ENCODE measurements around the gene DCST1. TPM values are rescaled to one million over a fixed set of nuclear protein-coding genes. Genes with fewer than 3 reads are reported as not detected.

Gene DCST1
- total and polyA plus RNA-seq, 2 of the 13 experiments (the other 11 are each of a cell fraction or from before 2014, with no cell fraction given), result 0.04 TPM; not detected in 1

- peak; percentile 82 for TF ChIP-seq ARID4A (CRISPR knock-in tag; IDR thresholded peaks at IDR 0.05; ENCODE audit: borderline replicate concordance)
- no peak for TF ChIP-seq HNF1A (IDR thresholded peaks at IDR 0.05; ENCODE audit: low read depth)
- peak; percentile 38; the same call in 1 of the 2 replicates for TF ChIP-seq HNF1A (CRISPR knock-in tag; IDR thresholded peaks at IDR 0.05; ENCODE audit: borderline replicate concordance)
- TF ChIP-seq ZBTB42 (CRISPR knock-in tag; IDR thresholded peaks at IDR 0.05), result peak; percentile 60; the same call in 1 of the 2 replicates
- peak; percentile 50; the same call in 1 of the 2 replicates for TF ChIP-seq THRA (CRISPR knock-in tag; IDR thresholded peaks at IDR 0.05; ENCODE audit: borderline replicate concordance)
- no peak; the same call in 1 of the 2 replicates for TF ChIP-seq ZNF143 (CRISPR knock-in tag; IDR thresholded peaks at IDR 0.05)
- no peak for TF ChIP-seq ATRX (CRISPR knock-in tag; IDR thresholded peaks at IDR 0.05; ENCODE audit: borderline replicate concordance)
- peak; percentile 94 for TF ChIP-seq ZNF563 (CRISPR knock-in tag; IDR thresholded peaks at IDR 0.05)
- peak; percentile 98; the same call in 1 of the 2 replicates for TF ChIP-seq ZNF572 (CRISPR knock-in tag; IDR thresholded peaks at IDR 0.05)
- TF ChIP-seq ZFY (CRISPR knock-in tag; IDR thresholded peaks at IDR 0.05), result peak; percentile 71; the same call in 1 of the 2 replicates
- TF ChIP-seq POLR2A (IDR thresholded peaks at IDR 0.05; ENCODE audit: insufficient read depth in 1 of 2, low read depth in 2 of 2, low read length in 2 of 2), result 0 out of 4 replicates have a peak, but pooled peaks of 1 of the 2 experiments have one; percentile 7
- peak; percentile 53; the same call in 1 of the 2 replicates for TF ChIP-seq ESRRA (CRISPR knock-in tag; IDR thresholded peaks at IDR 0.05; ENCODE audit: low read depth)
- TF ChIP-seq XRCC5 (optimal IDR thresholded peaks at IDR 0.05; ENCODE audit: low read length), result peak; percentile 94
- TF ChIP-seq ZFYVE20 (CRISPR knock-in tag; IDR thresholded peaks at IDR 0.05; ENCODE audit: borderline replicate concordance, low read depth), result no peak
- TF ChIP-seq ELF4 (CRISPR knock-in tag; IDR thresholded peaks at IDR 0.05; ENCODE audit: borderline replicate concordance), result 0 out of 2 replicates have a peak, but pooled peaks have one; percentile 67
- no peak for TF ChIP-seq ZNF441 (CRISPR knock-in tag; IDR thresholded peaks at IDR 0.05; ENCODE audit: borderline replicate concordance)
- TF ChIP-seq SNAI1 (CRISPR knock-in tag; IDR thresholded peaks at IDR 0.05; ENCODE audit: borderline replicate concordance), result peak; percentile 79; the same call in 1 of the 2 replicates
- TF ChIP-seq RNF2 (conservative IDR thresholded peaks at IDR 0.05; ENCODE audit: low read depth), result peak; percentile 74; the same call in 1 of the 2 replicates
- peak; percentile 76 for TF ChIP-seq RBFOX2 (IDR thresholded peaks at IDR 0.05; ENCODE audit: low read depth, low read length)
Observed at GRCh38 chr1:155050560-155051341, 17.1 kb downstream of the DCST1 start, which contains the start of gene ADAM15 (continued).
